GM08714 (cell line): ENCODE measurements around the gene KNG1.

ENCODE experiments used
- H3K4me3 ChIP-seq: fragments of 200-500 bp; sonication (Bioruptor generic); 2 replicates; pipeline ENCODE4 v1.5.1; 2014; ENCODE audit warnings: mild to moderate bottlenecking, low read length, inconsistent platforms
- ZNF274 ChIP-seq: IDR thresholded peaks from 2 replicates; pipeline ENCODE4 v1.6.1; 2012; ENCODE audit warnings: mild to moderate bottlenecking, low read depth, low read length

Gene KNG1

DNA sequence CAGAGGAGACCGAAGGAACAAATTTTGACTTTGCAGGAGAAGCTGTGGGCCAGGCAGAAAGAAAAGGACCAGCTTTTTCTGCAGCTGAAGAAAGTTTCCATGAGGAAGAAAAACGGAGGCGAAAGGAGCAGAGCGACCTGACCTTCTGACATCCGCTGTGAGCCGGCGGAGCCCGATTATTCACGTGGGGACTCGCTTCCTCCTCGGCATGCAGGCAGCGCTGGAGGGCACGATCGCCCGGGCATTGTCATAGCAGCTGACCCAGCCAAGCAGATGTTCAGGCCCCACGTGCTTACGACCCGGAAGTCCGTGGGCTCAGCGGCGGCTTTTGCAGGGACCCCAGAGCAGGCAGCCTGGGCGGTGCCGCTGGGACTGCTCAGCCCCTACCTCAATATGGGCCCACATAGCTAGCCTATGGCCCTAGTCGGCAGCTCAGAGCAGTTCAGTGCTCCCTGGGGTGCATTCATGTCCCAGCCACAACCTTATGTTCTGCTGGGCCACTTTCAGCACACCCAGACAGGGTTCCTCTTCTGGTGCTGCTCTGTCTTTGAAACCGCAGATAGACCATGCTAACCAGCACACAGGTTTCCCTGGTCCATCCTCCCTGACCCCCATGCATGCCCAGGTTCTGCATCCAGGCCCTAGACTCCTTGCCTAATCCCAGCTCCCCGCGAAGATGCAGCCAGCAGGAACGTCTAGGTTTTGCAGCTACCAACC, 55.7 kb downstream of the KNG1 start:
- peak overlapping the region; percentile 51; the same call in 1 of the 2 replicates for H3K4me3 ChIP-seq
- TF ChIP-seq ZNF274, result no peak

DNA sequence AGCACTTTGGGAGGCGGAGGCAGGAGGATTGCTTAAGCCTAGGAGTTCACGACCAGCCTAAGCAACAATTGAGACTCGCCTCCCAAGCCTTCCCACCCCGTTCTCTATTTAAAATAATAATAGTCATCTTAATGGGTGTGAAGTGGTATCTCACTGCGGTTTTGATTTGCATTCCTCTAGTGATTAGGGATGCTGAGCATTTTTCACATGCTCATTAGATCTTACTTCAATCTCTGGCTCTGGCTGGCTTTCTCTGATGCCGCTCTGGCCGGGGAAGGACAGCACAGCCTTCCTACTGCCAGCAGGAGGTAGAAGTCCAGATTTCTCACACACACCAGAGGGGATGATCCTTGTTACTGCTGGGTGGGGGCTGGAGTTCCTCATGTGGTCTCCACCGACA, 58.8 kb downstream of the KNG1 start:
- H3K4me3 ChIP-seq, result no peak overlapping the region
- no peak for TF ChIP-seq ZNF274

DNA sequence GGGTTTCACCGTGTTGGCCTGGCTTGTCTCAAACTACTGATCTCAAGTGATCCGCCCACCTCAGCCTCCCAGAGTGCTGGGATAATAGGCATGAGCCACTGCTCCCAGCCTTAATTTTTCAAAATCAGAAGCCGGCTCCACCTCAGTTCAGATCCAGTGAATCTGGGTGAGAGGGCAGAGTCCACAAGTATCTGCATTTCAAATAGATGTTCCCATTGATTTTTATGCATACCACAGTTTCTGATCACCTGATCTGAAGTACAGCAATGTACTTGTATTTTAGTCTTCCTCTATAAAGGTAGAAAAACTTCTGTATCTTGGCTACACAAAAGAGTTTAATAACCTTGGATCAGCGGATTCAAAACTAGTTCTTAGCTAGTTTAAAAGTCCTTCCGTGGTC, 62.0 kb downstream of the KNG1 start:
- H3K4me3 ChIP-seq, result no peak overlapping the region
- no peak for TF ChIP-seq ZNF274

DNA sequence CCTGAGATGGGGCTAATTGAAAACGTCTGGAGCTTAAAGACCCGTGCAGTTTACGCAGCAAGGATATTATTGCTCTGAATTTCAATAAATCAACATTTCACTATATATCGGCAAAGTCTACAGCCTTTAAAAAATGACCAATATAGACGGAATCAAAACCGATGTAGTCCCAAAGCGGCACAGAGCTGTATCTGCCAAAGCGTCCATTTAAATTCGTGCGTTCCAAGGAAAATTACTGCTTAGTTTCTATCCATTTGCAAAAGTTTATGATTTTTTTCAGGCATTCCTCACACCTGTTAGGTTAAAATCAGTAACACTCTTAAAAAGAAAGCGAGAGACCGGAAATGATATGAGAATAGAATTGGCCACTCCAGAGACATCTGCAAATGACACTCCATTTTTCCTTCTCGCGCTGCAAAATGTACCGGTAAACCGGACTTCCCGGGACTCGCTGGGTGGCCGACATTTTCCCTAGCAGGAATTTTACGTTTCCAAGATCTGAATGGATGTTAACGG, 65.4 kb downstream of the KNG1 start:
- peak overlapping the region; percentile 92 for H3K4me3 ChIP-seq
- TF ChIP-seq ZNF274, result no peak

DNA sequence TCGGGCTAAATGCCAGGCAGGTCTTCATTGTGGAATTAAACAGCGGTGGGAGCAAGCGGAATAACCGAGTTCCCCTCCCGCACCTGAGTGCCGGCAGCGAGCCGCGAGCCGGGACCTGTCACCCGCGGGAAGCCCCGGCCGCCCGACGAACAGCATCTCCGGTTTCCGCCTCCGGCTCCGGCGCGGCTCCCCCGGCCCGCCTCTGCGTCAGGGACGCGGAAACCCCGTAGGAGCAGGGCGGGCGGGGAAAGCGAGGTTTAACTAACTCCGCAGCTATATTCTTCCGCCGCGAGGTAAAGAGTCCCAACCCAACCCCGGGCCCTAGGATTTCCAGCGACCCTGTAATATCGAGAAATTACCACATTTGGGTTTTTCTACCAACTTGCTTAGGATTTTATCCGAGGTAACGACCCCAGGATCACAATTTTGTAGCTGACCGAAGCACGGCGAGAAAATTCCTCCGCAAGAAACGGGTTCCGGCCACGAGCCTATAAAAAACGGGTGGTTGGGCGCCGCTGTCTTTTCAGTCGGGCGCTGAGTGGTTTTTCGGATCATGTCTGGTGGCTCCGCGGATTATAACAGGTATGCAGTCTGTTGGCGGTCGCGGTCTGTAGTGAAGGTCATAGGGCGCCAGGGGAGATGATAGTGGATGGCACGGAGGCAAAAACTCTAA, 66.0 kb downstream of the KNG1 start, which contains the start of gene EIF4A2:
Gene EIF4A2, plus strand, starts transcription at position 520 of the 673 bp plus-strand sequence. Its CDS starts 34 bp downstream, at position 554.
- no peak for TF ChIP-seq ZNF274
- peak within 1 kb of the TSS; percentile 92 for H3K4me3 ChIP-seq

DNA sequence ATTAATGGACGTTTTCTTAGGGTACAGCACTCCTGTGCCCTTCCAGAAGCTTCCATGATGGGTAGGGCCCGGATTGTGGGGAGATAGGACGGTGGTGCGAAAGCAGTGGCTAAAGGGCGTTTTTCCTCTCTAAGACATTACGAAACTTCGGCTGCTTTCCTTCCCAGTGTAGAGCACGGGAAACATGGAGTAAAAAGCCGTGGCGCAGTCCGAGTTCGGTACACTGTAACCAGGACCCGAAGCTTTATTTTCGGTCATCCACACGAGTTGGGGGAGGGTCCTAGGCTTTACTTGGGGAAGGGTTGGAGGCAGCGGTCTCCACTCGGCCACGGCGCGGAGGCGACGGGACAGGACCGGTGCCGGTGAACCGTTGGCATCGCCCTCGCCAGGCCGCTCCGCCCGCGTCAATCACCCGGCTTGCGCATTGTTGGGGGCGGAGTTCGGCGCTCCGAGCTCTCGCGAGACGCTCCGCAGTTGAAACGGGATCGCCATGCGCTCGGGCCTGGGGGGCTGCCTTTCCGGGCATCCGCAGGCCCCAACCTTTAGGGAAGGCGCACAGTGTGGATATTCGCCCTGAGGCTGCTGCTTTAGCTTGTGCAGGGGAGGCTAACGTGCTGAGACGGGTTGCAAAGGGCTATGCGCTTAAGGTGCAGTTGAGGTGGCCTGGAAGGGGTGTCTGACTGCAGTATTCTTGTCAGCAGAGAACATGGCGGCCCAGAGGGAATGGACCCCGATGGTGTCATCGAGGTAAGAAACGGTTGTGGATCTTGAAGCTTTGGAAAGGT, 66.8 kb downstream of the KNG1 start:
- H3K4me3 ChIP-seq, result peak overlapping the region; percentile 92
- no peak for TF ChIP-seq ZNF274

DNA sequence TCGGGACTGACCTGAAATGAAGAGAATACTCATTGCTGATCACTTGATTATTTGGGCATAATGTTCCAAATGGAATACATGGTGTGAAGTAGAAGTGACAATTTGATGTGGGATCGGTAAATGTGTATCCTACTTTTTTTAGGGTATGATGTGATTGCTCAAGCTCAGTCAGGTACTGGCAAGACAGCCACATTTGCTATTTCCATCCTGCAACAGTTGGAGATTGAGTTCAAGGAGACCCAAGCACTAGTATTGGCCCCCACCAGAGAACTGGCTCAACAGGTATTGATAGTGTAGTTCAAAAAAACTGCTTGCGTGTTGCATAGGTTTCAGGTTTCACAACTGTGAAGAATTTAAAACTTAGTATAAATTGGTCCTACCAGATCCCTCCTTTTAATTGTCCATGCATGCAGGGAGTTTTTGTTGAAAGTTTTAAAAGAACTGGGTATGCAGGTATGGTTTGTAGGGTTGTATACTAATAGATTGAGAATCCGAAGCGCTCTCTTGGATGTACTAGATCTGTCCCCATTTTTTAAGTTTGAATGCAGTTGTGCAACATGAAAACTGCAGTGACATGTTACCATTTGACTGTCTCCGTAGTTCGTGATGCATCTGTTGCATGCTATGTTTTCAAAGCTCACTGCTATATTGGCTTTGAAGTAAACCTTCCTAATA, 67.8 kb downstream of the KNG1 start:
- H3K4me3 ChIP-seq, result peak overlapping the region; percentile 92
- TF ChIP-seq ZNF274, result no peak

DNA sequence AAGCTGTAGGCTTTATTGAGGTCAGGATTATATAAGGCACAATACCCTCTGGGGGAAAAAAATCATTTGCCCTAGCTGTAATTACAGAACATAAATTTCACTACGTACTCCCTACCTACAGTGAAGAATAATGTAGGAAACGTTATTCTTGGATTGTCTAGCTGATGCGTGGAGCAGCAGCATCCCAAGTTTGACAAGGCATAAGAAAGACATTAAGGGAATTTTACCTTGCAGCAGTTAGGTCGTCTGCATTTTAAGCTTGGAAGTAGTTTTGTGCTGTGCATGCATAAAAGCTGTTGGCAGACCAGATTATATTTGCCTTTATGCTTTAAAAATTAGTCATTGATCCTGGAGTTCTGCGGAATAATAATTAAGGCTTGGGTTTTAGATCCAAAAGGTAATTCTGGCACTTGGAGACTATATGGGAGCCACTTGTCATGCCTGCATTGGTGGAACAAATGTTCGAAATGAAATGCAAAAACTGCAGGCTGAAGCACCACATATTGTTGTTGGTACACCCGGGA, 68.4 kb downstream of the KNG1 start:
- H3K4me3 ChIP-seq, result peak overlapping the region; percentile 92
- no peak for TF ChIP-seq ZNF274

DNA sequence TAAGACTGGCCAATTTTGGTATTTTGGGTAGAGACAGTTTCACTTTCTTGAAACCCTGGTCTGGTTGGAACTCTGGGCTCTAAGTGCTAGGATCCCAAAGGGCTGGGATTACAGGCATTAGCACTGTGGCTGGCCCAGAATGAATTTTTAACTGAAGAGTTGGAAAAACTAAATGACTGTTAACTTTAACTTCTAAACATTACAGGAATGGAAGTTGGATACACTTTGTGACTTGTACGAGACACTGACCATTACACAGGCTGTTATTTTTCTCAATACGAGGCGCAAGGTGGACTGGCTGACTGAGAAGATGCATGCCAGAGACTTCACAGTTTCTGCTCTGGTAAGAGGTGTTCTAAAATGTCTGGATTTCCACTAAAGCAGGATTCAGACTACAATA, 69.8 kb downstream of the KNG1 start:
- no peak for TF ChIP-seq ZNF274
- peak overlapping the region; percentile 92 for H3K4me3 ChIP-seq

DNA sequence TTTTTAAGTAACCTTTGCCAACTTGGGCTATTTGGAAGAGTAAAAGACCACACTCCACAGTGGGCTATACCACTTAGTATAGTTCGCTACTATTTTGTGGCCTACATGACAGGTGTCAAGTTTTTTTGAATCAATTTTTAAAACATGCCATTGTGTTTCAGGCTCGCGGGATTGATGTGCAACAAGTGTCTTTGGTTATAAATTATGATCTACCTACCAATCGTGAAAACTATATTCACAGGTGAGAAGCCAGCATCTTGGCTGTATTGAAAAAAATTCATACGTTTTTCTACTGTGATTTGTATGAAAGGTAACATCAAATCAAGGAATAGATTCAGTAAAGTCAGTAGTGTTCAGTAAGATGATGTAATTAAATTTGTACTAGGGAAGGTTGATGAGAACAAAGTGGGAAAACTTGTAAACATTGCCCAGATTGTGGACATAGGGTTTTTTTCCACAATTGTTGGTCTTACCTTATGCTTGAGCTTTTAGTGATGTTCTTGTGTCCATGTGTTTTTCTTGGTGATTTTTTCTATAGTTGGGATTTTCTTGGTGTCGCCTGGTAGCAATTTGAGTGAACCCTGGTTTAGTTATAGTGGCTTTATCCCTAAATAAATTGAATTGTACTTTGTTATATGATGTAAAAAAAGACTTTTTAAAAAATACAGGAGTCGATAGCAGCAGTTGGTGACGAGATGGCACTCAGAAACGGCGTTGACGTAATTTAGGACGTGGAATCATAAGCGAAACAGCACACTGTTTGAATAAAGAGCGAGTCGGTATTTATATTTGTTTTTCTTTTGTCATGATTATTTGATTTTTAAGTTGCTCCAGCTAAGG, 70.7 kb downstream of the KNG1 start:
- TF ChIP-seq ZNF274, result no peak
- H3K4me3 ChIP-seq, result peak overlapping the region; percentile 92; the same call in 1 of the 2 replicates

DNA sequence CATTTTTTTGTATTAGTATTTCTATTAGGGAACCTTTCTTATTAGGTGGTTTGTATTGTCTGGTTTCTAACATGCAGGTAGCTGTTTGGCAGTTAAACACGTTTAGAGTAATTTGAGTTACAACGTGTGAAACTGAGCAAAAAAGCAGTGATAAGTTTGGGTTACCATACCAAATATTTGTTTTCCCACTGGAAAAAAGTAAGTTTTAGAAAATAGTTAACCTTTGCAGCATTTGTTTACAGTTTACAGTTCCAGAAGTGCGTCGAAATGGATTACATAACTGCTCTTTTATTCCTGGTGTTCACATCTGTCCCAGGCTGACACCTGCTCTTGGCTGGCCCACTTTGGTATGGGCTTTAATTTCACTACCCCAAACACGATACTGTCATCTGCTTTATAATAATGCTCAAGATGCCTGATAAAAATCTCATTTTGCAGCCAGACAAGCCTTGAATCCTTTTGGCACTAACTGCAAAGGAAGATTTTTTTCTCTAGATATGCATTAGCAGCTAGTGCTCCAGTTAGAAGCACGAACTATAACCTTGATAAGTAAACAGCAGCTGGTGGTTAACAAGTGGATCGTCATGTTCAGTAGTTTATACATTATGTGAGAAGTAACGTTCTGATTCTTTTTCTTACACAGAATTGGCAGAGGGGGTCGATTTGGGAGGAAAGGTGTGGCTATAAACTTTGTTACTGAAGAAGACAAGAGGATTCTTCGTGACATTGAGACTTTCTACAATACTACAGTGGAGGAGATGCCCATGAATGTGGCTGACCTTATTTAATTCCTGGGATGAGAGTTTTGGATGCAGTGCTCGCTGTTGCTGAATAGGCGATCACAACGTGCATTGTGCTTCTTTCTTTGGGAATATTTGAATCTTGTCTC, 71.6 kb downstream of the KNG1 start:
- H3K4me3 ChIP-seq, result no peak overlapping the region

More for the DNA sequence above, 71.6 kb downstream of the KNG1 start:
- no peak for TF ChIP-seq ZNF274
